ENCODE data around the gene C17orf78.

Gene C17orf78

GRCh38 chr17:37425268-37425667 is 49.5 kb downstream of the C17orf78 start:
- CTCF ChIA-PET: interaction anchor here (2.0 to 6.0 kb wide), 2 partner anchors 13 to 16 kb away, joined by 6 to 28 read pairs; no protein-coding TSS in a partner anchor
- POLR2A ChIA-PET: no interaction called here
- no peak for TF ChIP-seq CTCF (IDR thresholded peaks at IDR 0.05; ENCODE audit: control extremely low read depth, extremely low read depth, low read depth, missing control alignments)
- no peak for DNase-seq (ENCODE audit: extremely low spot score)

DNA sequence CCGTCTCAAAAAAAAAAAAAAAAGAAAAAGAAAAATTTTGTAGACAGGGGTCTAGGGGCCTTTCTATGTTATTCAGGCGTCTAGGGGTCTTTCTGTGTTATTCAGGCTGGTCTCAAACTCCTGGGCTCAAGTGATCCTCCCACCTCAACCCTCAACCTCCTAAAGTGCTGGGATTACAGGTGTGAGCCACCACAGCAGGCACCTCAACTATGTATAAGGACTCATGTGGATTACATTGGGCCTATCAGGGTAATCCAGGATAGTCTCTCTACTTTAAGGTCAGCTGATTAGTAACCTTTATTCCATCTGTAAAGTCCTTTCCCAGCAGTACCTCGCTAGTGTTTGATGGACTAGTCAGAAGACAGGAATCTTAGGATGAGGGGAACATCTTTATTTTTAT is 53.3 kb downstream of the C17orf78 start:
- no peak for DNase-seq (ENCODE audit: extremely low spot score)
- no peak for TF ChIP-seq CTCF (IDR thresholded peaks at IDR 0.05; ENCODE audit: control extremely low read depth, extremely low read depth, low read depth, missing control alignments)
- POLR2A ChIA-PET: no interaction called here
- CTCF ChIA-PET: interaction anchor here (1.1 to 2.3 kb wide), 4 partner anchors 9 to 31 kb away, joined by 4 to 7 read pairs (median 5); no protein-coding TSS in a partner anchor

- no peak for TF ChIP-seq CTCF (IDR thresholded peaks at IDR 0.05; ENCODE audit: control extremely low read depth, extremely low read depth, low read depth, missing control alignments)
- no peak for DNase-seq (ENCODE audit: extremely low spot score)
- ChIA-PET CTCF (interaction anchor here (0.8 to 2.3 kb wide), 7 partner anchors 9 to 32 kb away, joined by 3 to 7 read pairs (median 4); no protein-coding TSS in a partner anchor), POLR2A (no interaction called here)
Measured at GRCh38 chr17:37429453-37429852, 53.7 kb downstream of the C17orf78 start.

GRCh38 chr17:37430051-37430627 is 54.4 kb downstream of the C17orf78 start:
- POLR2A ChIA-PET: interaction anchor here (0.8 kb wide), 1 partner anchor 11 kb away, joined by 4 read pairs; no protein-coding TSS in a partner anchor
- DNase-seq (ENCODE audit: extremely low spot score): peak; percentile 38
- TF ChIP-seq CTCF (IDR thresholded peaks at IDR 0.05; ENCODE audit: control extremely low read depth, extremely low read depth, low read depth, missing control alignments): no peak
- CTCF ChIA-PET: interaction anchor here (0.7 to 2.3 kb wide), 10 partner anchors 8 to 176 kb away, joined by 3 to 7 read pairs (median 4); no protein-coding TSS in a partner anchor

- ChIA-PET POLR2A (no interaction called here), CTCF (no interaction called here)
- no peak for DNase-seq (ENCODE audit: extremely low spot score)
- no peak for TF ChIP-seq CTCF (IDR thresholded peaks at IDR 0.05; ENCODE audit: control extremely low read depth, extremely low read depth, low read depth, missing control alignments)
Measured at GRCh38 chr17:37432671-37433070, 56.9 kb downstream of the C17orf78 start.

DNA sequence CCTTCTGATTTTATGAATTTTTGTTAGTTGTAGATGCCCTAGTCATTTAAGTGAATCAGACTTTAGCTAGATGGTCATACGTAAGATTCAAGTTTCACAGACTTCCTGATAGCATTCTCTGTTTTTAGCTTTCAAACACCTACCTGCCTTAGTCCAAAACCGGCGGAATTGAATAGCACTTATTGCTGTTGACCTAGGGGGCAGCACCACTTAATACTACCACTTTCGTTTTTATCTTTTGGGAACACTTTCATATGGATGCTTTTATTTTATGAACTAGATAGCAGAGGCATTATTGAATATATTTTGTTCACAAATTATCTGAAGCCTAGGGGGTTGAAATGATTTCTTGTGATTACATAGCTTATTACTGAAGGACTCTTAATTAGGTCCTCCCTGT is 62.4 kb downstream of the C17orf78 start:
- POLR2A ChIA-PET: no interaction called here
- CTCF ChIA-PET: interaction anchor here (0.9 to 3.8 kb wide), 17 partner anchors 8 to 835 kb away, joined by 3 to 28 read pairs (median 4); no protein-coding TSS in a partner anchor
- TF ChIP-seq CTCF (IDR thresholded peaks at IDR 0.05; ENCODE audit: control extremely low read depth, extremely low read depth, low read depth, missing control alignments): no peak
- DNase-seq (ENCODE audit: extremely low spot score): no peak

Measured in GM10248 (cell line).